ENCODE results near the gene ABCC3. TPM values are rescaled to one million over a fixed set of nuclear protein-coding genes. Genes with fewer than 3 reads are reported as not detected.

The ABCC3 gene
- polyA plus RNA-seq, 3 donors, result 10.5 to 15.5 (median 12.9) TPM

DNA sequence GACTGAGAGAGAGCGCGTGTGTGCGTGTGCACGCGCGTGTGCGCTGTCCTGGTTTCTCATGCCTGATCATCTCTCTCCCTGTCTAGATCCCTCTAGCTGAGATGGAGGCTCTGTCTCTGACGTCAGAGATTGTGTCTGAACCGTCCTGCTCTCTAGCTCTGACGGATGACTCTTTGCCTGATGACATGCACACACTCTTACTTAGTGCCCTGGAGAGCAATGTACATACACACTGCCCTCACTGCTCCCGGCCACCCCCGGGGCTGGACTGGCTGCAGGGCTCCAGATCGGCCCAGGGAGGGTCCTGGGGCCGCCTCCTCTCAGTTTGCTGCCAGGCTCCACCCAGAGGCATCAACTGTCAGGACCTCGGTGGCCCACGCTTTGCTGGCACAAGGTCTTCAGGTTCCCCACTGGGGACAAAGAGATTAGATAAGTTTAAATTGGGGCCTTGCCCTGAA, 13.1 kb upstream of the ABCC3 start:
- no peak for DNase-seq (ENCODE audit: extremely low read depth in 1 of 11, low read depth in 9 of 11, low spot score in 4 of 11)

DNA sequence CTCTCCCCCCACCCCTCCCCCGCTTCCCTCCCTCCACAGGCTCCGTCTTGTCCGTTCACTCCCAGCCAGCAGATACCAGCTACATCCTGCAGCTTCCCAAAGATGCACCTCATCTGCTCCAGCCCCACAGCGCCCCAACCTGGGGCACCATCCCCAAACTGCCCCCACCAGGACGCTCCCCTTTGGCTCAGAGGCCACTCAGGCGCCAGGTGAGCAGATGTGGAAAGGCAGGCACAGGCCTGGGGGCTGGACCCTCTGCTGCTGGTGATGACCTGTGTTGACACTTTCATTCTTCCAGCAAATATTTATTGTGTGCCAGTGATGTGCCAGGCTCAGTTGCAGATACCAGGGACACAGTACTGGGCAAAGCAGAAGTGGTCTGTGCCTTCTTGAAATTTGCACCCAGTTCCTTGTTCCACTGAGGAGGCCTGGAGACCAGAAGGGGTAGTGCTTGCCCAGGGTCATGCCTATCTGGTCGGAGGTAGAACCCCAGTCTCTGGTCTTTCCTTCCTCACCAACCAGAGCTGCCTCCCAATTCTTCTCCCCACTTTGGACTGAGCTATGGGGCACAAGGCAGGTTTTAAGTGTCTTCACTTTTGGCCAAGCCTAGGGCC, 10.3 kb upstream of the ABCC3 start:
- no peak for DNase-seq (ENCODE audit: extremely low read depth in 1 of 11, low read depth in 9 of 11, low spot score in 4 of 11)

DNA sequence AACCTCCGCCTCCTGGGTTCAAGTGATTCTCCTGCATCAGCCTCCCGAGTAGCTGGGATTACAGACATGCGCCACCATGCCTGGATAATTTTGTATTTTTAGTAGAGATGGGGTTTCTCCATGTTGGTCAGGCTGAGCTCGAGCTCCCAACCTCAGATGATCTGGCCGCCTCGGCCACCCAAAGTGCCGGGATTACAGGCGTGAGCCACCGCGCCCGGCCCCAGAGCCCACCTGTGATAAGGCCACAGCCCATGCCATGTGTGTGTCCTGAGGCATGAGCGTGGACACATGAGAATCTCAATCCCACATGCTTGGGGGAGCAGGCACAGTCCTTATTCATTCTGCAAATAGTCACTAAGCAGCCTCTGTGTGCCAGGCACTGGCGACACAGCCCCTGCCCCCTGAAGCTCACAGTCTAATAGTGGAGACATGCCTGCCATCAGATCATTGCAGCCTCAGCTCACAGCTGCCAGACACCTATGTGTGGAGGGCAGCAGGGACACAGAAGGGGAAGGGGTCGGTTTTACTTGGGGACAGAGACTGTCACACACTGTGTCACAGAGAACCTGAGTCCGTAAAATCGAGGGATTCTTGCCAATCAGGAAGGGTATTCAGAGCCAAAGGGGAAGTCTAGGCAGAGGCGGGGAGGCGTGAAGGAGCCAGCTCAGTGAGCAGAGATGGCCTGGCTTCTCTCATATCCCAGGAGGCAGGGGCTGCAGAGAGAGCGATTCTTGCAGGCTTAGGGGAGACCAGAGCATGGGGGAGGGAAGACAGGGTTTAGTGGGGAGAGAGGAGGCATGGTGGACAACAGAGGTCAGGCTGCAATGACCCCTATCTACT, 9.4 kb upstream of the ABCC3 start:
- DNase-seq (ENCODE audit: extremely low read depth in 1 of 11, low read depth in 9 of 11, low spot score in 4 of 11), result no peak

DNA sequence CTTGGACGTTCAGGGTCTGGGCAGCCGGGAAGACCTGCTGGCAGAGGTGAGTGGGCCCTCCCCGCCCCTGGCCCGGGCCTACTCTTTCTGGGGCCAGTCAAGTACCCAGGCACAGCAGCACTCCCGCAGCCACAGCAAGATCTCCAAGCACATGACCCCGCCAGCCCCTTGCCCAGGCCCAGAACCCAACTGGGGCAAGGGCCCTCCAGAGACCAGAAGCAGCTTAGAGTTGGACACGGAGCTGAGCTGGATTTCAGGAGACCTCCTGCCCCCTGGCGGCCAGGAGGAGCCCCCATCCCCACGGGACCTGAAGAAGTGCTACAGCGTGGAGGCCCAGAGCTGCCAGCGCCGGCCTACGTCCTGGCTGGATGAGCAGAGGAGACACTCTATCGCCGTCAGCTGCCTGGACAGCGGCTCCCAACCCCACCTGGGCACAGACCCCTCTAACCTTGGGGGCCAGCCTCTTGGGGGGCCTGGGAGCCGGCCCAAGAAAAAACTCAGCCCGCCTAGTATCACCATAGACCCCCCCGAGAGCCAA, 8.6 kb upstream of the ABCC3 start:
- peak in 6 of 11 donors; percentile 50 to 68 (median 65) for DNase-seq (ENCODE audit: extremely low read depth in 1 of 11, low read depth in 9 of 11, low spot score in 4 of 11)

DNA sequence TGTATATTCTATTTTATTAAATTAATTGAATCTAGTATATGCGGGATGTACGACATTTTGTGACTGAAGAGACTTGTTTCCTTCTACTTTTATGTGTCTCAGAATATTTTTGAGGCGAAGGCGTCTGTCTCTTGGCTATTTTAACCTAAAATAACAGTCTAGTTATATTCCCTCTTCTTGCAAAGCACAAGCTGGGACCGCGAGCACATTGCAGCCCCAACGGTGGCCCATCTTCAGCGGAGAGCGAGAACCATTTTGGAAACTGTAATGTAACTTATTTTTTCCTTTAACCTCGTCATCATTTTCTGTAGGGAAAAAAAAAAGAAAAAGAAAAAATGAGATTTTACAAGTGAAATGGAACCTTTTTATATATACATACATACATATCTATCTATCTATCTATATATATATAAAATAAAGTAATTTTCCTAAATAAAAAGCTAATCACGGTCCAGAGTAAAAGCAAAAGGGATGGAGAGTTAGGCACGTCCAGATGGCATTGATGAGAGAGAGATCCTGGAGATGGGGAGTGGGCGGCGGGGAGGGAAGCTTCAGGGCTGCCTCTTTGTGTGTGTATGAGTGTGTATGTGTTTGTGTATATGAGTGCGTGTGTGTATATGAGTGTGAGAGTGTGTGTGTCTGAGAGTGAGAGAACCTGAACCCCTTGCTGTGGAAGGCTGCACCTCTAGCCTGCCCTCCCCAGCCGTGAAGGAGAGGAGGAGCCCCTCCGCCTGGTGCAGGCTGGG, 7.5 kb upstream of the ABCC3 start:
- no peak for DNase-seq (ENCODE audit: extremely low read depth in 1 of 11, low read depth in 9 of 11, low spot score in 4 of 11)

DNA sequence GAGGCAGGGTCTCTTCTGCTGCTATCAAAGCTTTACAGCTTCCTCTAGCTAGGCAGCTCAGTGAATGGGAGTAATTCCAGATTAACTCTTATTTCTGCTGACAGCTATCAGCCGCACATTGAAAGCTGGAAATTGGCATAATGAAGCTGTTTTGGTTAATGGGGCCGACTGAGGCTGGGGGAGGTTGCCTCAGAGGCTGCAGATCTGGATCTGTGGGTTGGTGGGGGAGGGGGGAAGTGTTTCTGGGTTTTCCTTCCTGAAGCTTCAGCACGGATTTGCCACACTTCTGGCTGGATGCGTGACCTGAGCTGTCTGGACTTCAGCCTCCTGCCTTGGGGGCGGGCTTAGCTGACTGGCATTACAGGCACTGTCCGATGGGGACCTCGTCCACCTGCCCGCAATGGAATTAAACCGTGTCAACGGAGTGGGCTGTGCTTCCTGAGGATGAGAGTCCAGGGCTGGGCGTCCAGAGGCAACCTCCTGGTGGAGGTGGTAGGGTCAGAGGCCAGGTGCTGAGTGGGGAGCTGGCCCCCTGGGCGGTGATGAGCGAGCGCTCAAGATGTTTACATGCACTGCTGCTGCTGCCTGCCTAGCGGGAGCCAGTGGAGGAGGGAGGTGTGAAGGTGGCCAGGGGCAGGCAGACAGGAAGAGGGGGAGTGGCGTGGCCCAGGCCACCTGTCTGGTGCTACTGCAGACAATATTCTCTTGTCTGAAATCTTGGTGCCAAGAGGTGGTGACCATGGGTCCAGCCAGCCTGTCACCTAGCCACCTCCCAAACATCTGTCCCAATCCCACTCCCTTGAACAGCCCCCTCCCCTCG, 6.7 kb upstream of the ABCC3 start:
- peak in 2 of 11 donors; percentile 36 to 56 for DNase-seq (ENCODE audit: extremely low read depth in 1 of 11, low read depth in 9 of 11, low spot score in 4 of 11)

DNA sequence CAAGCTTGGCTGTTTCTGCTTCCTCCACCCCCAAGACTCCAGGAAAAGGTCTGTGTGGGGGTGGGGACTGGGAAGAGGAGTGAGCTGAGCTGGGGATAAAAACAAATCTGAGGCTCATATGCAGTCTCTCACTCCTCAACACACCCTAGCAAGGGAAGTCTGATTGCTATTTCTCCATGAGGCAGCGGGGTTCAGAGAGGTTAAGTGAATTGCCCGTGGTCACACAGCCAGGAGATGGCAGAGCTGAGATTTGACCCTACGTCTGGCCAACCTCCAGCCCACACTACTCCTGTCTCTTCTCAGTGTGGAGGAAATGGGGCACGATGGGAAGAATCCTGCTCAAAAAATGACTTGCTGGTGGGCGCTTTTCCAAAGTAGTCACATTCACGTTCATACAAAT, 4.8 kb upstream of the ABCC3 start:
- no peak for DNase-seq (ENCODE audit: extremely low read depth in 1 of 11, low read depth in 9 of 11, low spot score in 4 of 11)

DNA sequence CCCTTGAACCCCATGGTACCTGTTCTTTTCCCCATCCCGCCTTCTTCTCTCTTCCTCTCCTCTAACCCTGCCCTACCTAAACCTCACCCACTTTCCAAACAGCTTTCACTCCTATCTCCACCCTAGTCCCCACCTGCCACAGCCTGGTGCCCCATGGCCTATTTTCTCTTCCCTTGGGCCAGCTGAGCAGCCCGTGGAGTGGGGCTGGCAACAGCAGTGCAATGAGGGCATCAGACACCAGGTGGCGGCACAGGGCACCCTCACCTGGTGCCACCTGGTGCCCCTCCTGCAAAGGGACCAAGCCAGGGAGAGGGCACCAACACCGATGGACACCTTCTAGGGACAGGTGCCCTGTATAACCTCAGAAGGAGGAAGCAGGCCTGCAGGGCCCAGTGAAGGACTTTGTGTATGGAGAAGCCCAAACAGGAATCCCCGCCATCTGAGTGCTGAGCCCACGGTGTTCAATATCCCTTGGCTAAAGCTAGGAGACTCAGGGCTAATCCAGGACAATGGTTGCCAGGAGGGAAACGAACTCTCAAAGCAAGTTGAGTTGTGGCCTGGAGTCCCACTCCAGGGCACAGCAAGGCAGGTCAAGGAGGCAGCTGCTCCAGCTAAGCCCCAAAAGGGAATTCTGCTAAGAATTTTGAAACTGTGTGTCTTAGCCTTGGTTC, 4.0 kb upstream of the ABCC3 start:
- DNase-seq (ENCODE audit: extremely low read depth in 1 of 11, low read depth in 9 of 11, low spot score in 4 of 11), result no peak

DNA sequence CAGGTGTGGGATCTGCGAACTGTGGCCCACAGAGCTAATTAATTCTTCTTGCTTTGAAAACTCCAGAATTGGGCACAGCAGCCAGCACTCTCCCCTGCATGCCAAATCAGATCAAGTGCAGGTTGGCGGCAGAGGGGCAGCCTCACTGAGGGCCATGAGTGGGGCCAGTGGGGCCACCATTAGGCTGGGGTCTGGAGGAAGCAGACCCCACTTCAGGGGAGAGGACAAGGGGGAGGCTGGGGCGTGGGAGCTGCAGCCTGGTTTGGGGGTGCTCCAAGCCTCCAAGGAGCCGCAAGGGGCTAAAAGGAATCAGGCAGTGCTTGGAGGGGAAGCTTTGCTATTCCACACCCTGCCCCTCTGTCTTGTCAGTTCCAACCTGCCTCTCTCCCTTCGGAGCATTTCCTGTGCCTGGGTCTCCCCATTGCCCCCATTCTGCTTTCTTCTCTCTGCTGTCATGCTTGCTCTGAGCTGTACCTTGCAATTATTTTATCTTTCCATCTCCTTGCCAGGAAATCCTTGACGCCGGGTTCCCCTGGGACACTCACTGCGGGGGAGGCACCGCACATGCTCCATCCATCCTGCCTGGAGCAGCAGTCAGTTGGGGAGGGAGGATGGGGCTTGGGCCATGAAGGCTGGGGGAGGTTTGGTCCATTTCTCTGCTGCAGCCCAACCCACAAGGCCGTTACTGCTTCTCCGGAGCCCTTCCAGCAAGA, 3.3 kb upstream of the ABCC3 start:
- no peak for DNase-seq (ENCODE audit: extremely low read depth in 1 of 11, low read depth in 9 of 11, low spot score in 4 of 11)

DNA sequence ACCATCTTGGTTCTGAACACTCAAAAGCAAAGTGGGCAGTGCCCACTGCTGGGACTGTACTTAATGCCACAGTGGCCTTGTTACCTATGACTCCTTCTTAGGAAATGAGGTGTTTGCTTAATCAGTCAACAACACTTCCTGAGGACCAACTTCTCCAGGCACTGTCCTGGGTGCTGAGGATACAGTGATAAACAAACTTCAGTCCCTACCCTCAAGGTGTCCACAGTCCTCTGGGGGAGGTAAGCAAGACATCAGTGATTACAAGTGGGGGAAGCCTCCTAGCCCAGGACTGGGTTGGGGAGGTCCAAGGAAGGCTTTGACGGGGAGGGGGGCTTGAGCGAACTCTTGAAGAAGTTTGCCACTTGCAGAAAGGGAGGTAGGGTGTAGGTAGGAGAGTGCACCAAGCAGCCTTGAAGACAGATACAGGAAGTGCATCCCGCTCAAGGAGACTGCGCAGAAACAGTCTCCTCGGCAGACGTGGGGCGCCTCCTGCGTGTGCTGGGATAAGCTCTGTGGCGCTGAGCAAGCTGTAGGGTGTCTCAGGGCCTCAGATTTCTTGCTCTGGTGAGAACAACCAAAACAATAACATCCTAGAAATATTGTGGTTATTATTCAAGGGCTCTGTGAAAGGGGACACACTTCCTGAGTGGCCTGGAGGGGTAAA, 2.6 kb upstream of the ABCC3 start:
- DNase-seq (ENCODE audit: extremely low read depth in 1 of 11, low read depth in 9 of 11, low spot score in 4 of 11), result no peak

DNA sequence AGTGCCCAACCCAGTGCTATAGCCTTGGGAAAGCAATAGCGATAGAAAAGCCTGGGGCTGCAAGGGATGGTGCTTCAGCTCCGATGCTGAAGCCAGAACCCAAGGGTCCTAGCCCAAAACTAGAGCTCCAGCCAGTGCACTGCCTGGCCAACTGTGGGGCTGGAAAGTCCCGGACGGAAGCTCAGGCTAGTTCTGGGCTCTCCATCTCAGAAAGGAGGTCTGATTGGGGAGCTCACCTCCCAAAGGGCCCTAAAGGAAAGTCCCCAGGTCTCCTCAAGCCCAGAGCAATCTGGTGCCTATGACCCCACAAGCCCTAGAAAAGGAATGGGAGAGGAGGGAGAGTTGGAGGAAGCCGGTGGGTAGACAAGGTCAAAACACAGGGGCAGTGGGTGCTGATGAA, 2.0 kb upstream of the ABCC3 start:
- DNase-seq (ENCODE audit: extremely low read depth in 1 of 11, low read depth in 9 of 11, low spot score in 4 of 11), result no peak

DNA sequence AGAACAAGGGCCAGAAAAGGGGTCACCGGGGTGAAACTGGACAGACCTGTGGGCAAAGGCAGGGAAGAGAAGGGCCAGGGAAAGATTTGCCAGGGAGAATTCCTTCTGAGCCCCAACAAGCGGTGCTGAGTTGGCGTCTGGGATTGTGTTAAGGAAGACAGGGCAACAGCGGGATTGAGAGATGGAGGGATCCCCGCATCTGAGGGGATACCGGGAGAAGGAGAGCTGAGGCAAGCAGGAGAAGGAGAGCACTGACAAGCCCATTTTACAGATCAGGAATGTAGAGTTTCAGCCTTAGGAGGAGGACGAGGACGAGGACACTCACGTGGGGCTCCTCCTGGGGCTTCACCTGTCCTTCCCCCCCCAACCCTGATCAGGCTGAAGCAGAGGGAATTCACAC, 998 bp upstream of the ABCC3 start:
- no peak for DNase-seq (ENCODE audit: extremely low read depth in 1 of 11, low read depth in 9 of 11, low spot score in 4 of 11)

DNA sequence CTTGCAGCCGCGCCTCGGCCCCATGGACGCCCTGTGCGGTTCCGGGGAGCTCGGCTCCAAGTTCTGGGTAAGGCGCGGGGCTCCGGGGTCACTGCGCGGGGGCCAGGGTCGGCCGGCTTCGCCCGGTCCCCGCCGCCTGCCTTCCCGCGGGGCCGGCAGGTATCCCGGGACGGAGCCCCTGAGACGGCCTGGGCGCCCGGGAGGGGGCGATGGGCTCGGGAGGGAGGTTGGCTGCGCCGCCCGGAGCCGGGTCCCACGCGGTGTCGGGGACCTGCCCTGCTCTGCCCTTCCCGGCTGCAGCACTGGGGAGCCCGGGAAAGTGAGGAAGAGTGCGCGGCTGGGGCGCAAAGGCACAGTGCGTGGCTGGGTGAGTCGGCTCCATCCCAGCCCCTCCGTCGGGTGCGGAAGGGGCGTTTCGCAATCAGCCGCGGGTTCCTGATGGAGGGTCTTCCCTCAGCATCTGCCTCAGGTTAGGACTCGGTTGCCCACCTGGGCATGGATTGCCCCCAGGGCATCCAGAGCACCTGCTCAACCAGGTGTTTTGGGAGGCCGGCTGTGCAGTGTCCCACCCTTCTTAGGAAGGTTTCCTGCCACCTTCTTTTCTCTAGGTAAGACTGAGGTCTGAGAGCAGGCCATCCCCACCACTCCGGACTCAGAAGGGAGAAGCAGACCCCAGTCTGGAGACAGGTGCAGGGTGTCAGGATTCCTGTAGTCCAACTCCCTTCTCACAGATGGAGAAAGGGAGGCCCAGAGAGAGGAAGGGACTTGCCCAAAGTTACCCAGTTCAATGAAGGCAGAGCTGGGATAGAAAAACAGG, 442 bp downstream of the ABCC3 start:
- DNase-seq (ENCODE audit: extremely low read depth in 1 of 11, low read depth in 9 of 11, low spot score in 4 of 11), result no peak

DNA sequence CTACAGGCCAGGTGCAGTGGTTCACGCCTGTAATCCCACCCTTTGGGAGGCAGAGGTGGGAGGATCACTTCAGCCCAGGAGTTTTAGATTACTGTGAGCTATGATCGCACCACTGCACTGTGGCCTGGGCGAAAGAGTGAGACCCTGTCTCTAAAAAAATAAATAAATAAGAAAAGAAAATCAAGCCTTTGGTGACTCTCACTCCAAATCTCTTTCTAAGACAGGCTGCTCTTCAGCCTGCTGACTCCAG, 976 bp downstream of the ABCC3 start:
- DNase-seq (ENCODE audit: extremely low read depth in 1 of 11, low read depth in 9 of 11, low spot score in 4 of 11), result no peak

DNA sequence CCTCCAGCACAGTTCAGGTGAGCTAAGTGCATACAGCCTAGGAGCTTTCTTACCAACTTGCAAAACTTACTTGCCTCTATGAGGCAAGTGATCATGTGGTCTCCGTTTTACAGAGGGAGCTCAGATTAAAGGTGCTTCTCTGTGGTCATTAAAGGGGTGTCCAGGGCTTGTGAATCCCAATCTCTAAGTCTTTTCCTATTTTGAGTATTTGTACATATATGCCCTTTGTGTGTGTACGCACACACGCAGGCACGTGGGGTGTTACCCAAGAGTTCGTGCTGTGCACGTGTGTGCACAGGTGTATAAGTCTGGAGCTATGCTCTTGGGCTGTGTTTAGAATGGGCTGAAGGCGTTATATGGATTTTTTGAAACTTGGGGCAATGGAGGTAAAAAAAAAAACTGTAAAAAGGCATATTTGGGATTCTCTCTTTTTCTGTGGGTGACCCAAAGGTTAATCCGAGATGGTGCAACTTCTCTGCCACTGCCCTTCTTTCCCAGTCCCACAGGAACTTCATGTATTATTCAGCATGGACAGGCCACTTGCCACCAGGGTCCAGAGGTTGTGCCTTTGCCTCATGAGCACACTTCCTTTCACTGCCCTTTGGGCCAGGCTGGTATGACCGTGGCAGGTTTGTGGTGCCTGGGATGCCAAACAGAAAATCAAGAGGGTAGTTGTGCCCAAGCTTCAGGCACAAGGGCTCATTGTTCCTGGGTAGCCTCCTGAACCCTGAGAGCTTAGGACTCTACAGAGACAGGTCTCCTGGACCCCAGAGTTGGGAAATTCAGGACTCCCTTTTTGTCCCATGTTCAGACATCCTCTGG, 1.5 kb downstream of the ABCC3 start:
- DNase-seq (ENCODE audit: extremely low read depth in 1 of 11, low read depth in 9 of 11, low spot score in 4 of 11), result no peak

DNA sequence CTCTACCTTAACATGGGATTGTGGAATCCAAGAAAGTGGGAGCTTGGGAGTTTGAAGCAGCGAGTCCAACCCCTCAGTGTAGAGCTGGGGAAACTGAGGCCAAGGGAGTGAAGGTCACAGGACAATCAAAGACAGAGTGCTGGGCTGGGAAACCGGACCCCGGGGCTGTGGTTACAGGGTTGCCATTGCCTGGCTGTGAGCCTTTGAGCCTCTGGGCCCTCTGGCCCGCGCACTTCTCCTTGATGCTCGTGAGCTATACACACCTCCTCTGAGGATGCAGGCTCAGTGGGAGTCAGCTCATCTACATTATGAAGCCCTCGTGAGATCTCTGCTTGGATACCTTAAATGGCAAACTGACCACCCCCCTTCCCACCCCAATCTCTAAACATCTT, 2.1 kb downstream of the ABCC3 start:
- no peak for DNase-seq (ENCODE audit: extremely low read depth in 1 of 11, low read depth in 9 of 11, low spot score in 4 of 11)
